Mammary epithelial cell (primary cell): ENCODE results near the gene ERCC6L2.

Experiments used
- EZH2 ChIP-seq: IDR thresholded peaks from 2 replicates; pipeline ENCODE4 v1.6.1; 2012; ENCODE audit warnings: low read length, inconsistent platforms, borderline replicate concordance
- TF ChIP-seq, protein P1 (sequence below), 2 donors: IDR thresholded peaks in 1 of 2; conservative IDR thresholded peaks in 1 of 2; 2 replicates each; pipeline ENCODE4 v1.5.1; 2011 to 2012; ENCODE audit warnings: inconsistent platforms in 2 of 2, low read length in 2 of 2, mild to moderate bottlenecking in 2 of 2, control low read depth in 1 of 2, low read depth in 1 of 2; ENCODE audit not compliant: insufficient read depth in 1 of 2; ENCODE audit errors: extremely low read depth in 1 of 2

DNA sequence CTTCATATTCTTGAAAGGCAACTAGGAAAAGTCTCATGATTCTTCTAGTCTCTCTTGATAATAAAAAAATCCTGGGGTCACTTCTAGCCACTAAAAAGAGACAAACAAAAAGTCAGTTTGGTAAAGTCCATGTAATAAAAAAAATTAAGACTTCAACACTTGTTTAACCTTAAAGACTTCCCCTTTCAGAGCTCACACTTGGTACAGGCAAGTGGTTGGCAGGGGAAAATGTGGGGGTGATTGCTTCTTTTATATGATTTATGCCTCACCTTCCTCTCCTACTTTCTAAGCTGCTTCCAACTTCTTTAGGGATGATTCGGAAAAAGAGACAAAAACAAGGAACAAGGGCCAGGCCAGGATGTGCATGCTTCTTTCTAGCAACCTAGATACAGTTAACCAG is 5.1 kb upstream of the ERCC6L2 start:
- TF ChIP-seq, protein P1, sequence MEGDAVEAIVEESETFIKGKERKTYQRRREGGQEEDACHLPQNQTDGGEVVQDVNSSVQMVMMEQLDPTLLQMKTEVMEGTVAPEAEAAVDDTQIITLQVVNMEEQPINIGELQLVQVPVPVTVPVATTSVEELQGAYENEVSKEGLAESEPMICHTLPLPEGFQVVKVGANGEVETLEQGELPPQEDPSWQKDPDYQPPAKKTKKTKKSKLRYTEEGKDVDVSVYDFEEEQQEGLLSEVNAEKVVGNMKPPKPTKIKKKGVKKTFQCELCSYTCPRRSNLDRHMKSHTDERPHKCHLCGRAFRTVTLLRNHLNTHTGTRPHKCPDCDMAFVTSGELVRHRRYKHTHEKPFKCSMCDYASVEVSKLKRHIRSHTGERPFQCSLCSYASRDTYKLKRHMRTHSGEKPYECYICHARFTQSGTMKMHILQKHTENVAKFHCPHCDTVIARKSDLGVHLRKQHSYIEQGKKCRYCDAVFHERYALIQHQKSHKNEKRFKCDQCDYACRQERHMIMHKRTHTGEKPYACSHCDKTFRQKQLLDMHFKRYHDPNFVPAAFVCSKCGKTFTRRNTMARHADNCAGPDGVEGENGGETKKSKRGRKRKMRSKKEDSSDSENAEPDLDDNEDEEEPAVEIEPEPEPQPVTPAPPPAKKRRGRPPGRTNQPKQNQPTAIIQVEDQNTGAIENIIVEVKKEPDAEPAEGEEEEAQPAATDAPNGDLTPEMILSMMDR (conservative IDR thresholded peaks at IDR 0.05 in 1 of 2, IDR thresholded peaks at IDR 0.05 in 1 of 2; ENCODE audit: extremely low read depth in 1 of 2, insufficient read depth in 1 of 2, low read depth in 1 of 2, low read length in 2 of 2), result no peak
- TF ChIP-seq EZH2, result no peak
